Caco-2 (cell line): ENCODE data around the gene ALK. TPM values are rescaled to one million over a fixed set of nuclear protein-coding genes. Genes with fewer than 3 reads are reported as not detected.

Experiments used
- BruUV-seq: library from RNA; stranded (reverse); fragments of 400-500 nt; replicated peaks from 2 replicates; lab custom pipeline; 2021; lab: Mats Ljungman, UMichigan
- CTCF ChIA-PET: fragments of 300-600 bp; sonication (Branson Sonifier 250); formaldehyde crosslinking; loops from one replicate; lab custom pipeline; 2022; ENCODE audit warnings: antibody characterized with exemption; lab: Charles Lee
- POLR2A ChIA-PET: fragments of 300-600 bp; sonication (Branson Sonifier 250); formaldehyde crosslinking; loops from one replicate; lab custom pipeline; 2022; ENCODE audit warnings: antibody characterized with exemption; lab: Charles Lee
- DNase-seq, 2 experiments: peaks; one replicate each; pipeline versions ENCODE4 v3.0.0 to v3.0.0-alpha.2; 2020 to 2022
- H3K27me3 ChIP-seq: replicated peaks from 2 replicates; pipeline ENCODE4 v1.6.0; 2011; ENCODE audit warnings: low read length; ENCODE audit not compliant: control insufficient read depth, insufficient read depth
- H3K36me3 ChIP-seq: 2 replicates; pipeline ENCODE4 v1.5.1; 2011; ENCODE audit warnings: low read length; ENCODE audit not compliant: control insufficient read depth, insufficient read depth
- H3K4me1 ChIP-seq: fragments of 250-450 bp; sonication (Bioruptor Pico); 2 replicates; pipeline ENCODE4 v1.5.1; 2020; ENCODE audit warnings: mild to moderate bottlenecking
- H3K4me3 ChIP-seq: 2 replicates; pipeline ENCODE4 v1.5.1; 2011; ENCODE audit warnings: low read depth, mild to moderate bottlenecking, control low read depth, low read length
- H3K9me3 ChIP-seq: fragments of 250-450 bp; sonication (Bioruptor Pico); 2 replicates; pipeline ENCODE4 v1.5.1; 2020; ENCODE audit warnings: mild to moderate bottlenecking, moderate library complexity
- H3K27ac Mint-ChIP-seq: one replicate; pipeline ENCODE4 v1.8.0; 2022; ENCODE audit warnings: mixed read lengths; ENCODE audit not compliant: unreplicated experiment
- H3K27me3 Mint-ChIP-seq: one replicate; pipeline ENCODE4 v1.8.0; 2022; ENCODE audit warnings: mixed read lengths; ENCODE audit not compliant: insufficient read depth, unreplicated experiment
- H3K36me3 Mint-ChIP-seq: one replicate; pipeline ENCODE4 v1.8.0; 2022; ENCODE audit warnings: mild to moderate bottlenecking, mixed read lengths; ENCODE audit not compliant: insufficient read depth, unreplicated experiment
- H3K4me1 Mint-ChIP-seq: one replicate; pipeline ENCODE4 v1.8.0; 2022; ENCODE audit warnings: low read depth, mixed read lengths; ENCODE audit not compliant: unreplicated experiment
- H3K4me3 Mint-ChIP-seq: one replicate; pipeline ENCODE4 v1.8.0; 2022; ENCODE audit warnings: mild to moderate bottlenecking, moderate library complexity, mixed read lengths; ENCODE audit not compliant: unreplicated experiment
- H3K9me3 Mint-ChIP-seq: one replicate; pipeline ENCODE4 v1.8.0; 2022; ENCODE audit warnings: mixed read lengths; ENCODE audit not compliant: unreplicated experiment
- intact Hi-C: fragments of 100-400 bp; cut with micrococcal nuclease; formaldehyde crosslinking; loops from one replicate; pipeline ENCODE4 v1.10.0; 2022; ENCODE audit not compliant: unreplicated experiment
- total RNA-seq: library from RNA; stranded (reverse); gene quantifications from 2 replicates; pipeline ENCODE4 v1.2.3, GENCODE V29; 2022
- TF ChIP-seq, protein P1 (sequence below), 2 experiments: fragments of 200-600 bp in 1 of 2; IDR thresholded peaks; 1 replicate in 1 of 2; 2 replicates in 1 of 2; pipeline versions ENCODE4 v1.5.1 to v1.8.0; 2011 to 2022; ENCODE audit warnings: antibody characterized with exemption in 1 of 2, control low read depth in 1 of 2, inconsistent platforms in 1 of 2, low read depth in 1 of 2, low read length in 1 of 2, mild to moderate bottlenecking in 1 of 2, moderate library complexity in 1 of 2; ENCODE audit not compliant: insufficient read depth in 1 of 2, severe bottlenecking in 1 of 2, unreplicated experiment in 1 of 2

The ALK gene
- total RNA-seq, 1 experiment from 2014 or later = 0.11 TPM

DNA sequence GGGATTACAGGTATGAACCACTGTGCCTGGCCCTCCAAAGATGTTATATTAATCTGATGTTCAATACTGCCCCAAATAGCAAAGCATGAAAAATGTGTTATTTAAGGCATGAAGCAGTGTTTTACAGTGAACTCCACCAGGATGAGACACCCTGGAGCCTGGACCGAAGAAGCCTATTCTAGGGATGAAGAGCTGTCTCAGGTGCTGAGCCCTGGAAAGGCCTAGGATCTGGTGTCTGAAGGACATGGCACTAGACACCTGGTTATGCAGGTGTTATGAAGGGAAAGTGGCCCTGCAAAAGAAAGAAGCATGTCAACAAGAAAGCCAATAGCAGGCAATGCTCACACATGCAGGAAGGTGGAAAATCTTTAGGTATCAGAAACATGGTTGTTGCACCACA is 431.8 kb downstream of the ALK start:
- H3K4me1 Mint-ChIP-seq = no peaks in the 10 kb centered on the region

DNA sequence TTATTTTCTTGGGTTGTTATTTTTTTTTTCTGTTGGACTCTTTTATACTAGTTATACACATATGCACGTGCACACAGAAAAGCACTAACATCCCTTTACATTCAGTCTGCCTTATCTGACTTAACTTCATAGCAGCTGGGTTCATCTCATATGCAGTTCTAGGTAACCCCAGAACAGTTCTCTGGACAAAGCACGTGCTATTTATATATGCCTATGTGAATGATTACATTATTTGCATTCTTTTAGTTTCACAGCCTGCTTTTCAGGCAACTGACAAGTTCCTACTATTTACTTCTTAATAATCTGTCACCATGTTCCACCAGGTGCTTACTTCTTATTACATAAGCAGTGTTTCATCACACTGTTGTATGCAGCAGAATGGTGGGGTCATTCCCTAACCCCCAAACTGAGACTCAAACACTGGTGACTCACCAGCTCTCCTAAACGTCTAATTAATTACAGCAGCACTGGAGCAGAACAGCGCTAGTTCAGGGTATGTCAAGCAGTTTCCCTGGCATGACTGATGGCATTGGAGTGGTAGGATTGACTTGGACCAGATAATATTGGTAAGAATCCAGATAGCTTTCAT is 433.3 kb downstream of the ALK start:
- BruUV-seq = no TSS peak
- Mint-ChIP-seq H3K36me3 (no peaks in the 10 kb centered on the region), H3K27ac (no peak overlapping the region), H3K4me3 (no peak overlapping the region), H3K9me3 (peaks cover 9% of the 10 kb centered on the region), H3K4me1 (no peaks in the 10 kb centered on the region), H3K27me3 (peaks cover 16% of the 10 kb centered on the region)
- intact Hi-C loops = no loop called here
- Histone ChIP-seq H3K4me3 (no peak overlapping the region), H3K36me3 (no peaks in the 10 kb centered on the region), H3K9me3 (no peaks in the 10 kb centered on the region; the same call in 1 of the 2 replicates), H3K4me1 (no peaks in the 10 kb centered on the region), H3K27me3 (no peaks in the 10 kb centered on the region)
- TF ChIP-seq, protein P1, sequence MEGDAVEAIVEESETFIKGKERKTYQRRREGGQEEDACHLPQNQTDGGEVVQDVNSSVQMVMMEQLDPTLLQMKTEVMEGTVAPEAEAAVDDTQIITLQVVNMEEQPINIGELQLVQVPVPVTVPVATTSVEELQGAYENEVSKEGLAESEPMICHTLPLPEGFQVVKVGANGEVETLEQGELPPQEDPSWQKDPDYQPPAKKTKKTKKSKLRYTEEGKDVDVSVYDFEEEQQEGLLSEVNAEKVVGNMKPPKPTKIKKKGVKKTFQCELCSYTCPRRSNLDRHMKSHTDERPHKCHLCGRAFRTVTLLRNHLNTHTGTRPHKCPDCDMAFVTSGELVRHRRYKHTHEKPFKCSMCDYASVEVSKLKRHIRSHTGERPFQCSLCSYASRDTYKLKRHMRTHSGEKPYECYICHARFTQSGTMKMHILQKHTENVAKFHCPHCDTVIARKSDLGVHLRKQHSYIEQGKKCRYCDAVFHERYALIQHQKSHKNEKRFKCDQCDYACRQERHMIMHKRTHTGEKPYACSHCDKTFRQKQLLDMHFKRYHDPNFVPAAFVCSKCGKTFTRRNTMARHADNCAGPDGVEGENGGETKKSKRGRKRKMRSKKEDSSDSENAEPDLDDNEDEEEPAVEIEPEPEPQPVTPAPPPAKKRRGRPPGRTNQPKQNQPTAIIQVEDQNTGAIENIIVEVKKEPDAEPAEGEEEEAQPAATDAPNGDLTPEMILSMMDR (IDR thresholded peaks at IDR 0.05; ENCODE audit: insufficient read depth in 1 of 2, low read depth in 1 of 2, low read length in 1 of 2, severe bottlenecking in 1 of 2, unreplicated experiment in 1 of 2) = no peak
- POLR2A ChIA-PET = no interaction called here
- CTCF ChIA-PET = no interaction called here
- DNase-seq = no peak

More for the DNA sequence above, 431.8 kb downstream of the ALK start:
- H3K9me3 ChIP-seq = no peaks in the 10 kb centered on the region
- TF ChIP-seq, protein P1 (IDR thresholded peaks at IDR 0.05; ENCODE audit: insufficient read depth in 1 of 2, low read depth in 1 of 2, low read length in 1 of 2, severe bottlenecking in 1 of 2, unreplicated experiment in 1 of 2) = no peak
- Mint-ChIP-seq H3K4me3 (no peak overlapping the region), H3K9me3 (no peaks in the 10 kb centered on the region), H3K27ac (no peak overlapping the region), H3K36me3 (no peaks in the 10 kb centered on the region), H3K27me3 (peaks cover 16% of the 10 kb centered on the region)
- H3K4me3 ChIP-seq = no peak overlapping the region
- no peaks in the 10 kb centered on the region for H3K27me3 ChIP-seq
- BruUV-seq = no TSS peak
- no peaks in the 10 kb centered on the region for H3K4me1 ChIP-seq
- intact Hi-C loops = no loop called here
- CTCF ChIA-PET = no interaction called here
- POLR2A ChIA-PET = no interaction called here
- DNase-seq = no peak
- no peaks in the 10 kb centered on the region for H3K36me3 ChIP-seq

DNA sequence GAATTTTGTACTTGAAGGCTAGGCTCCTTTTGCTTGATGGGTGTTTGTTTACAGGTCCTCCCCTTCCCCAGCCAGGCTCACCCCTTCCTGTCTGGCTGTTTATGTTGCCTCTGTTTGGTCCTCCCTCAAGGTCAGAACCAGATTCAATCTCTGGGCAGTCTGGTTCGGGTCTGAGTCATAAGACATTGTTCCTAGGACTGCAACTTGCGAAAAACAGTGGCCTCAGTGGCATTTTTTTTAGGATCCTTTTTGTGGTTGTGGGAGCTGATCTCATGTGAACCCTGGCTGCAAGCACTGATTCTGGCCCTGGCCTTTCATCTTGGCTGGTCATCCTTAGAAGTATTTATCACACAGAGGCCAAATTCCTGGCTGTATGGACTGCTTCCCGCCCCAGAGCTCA is 435.8 kb downstream of the ALK start:
- no peaks in the 10 kb centered on the region for H3K4me1 Mint-ChIP-seq
- intact Hi-C loops = no loop called here
- H3K4me1 ChIP-seq = no peaks in the 10 kb centered on the region
- H3K9me3 Mint-ChIP-seq = peaks cover 9% of the 10 kb centered on the region
- TF ChIP-seq, protein P1 (IDR thresholded peaks at IDR 0.05; ENCODE audit: insufficient read depth in 1 of 2, low read depth in 1 of 2, low read length in 1 of 2, severe bottlenecking in 1 of 2, unreplicated experiment in 1 of 2) = no peak
- H3K27ac Mint-ChIP-seq = no peak overlapping the region
- H3K27me3 ChIP-seq = no peaks in the 10 kb centered on the region
- peaks cover 14% of the 10 kb centered on the region for H3K27me3 Mint-ChIP-seq
- ChIA-PET POLR2A (no interaction called here), CTCF (no interaction called here)
- no peaks in the 10 kb centered on the region; the same call in 1 of the 2 replicates for H3K9me3 ChIP-seq
- no TSS peak for BruUV-seq
- H3K36me3 ChIP-seq = no peaks in the 10 kb centered on the region
- H3K36me3 Mint-ChIP-seq = no peaks in the 10 kb centered on the region
- no peak overlapping the region for H3K4me3 ChIP-seq
- H3K4me3 Mint-ChIP-seq = no peak overlapping the region
- DNase-seq = no peak
